Measurements from ENCODE around the gene LGR5.
"Not testable (repeated sequence)": the region's sequence is repeated elsewhere in the genome, so short reads cannot be mapped to it uniquely, and the experiment has no call there.

LGR5 gene

DNA sequence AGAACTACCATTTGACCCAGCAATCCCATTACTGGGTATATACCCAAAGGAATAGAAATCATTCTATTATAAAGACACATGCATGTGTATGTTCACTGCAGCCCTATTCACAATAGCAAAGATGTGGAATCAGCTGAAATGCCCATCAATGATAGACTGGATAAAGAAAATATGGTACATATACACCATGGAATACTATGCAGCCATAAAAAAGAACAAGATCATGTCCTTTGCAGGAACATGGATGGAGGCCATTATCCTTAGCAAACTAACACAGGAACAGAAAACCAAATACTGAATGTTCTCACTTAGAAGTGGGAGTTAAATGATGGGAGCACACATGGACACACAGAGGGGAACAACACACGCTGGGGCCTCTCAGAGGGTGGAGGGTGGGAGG, 116.2 kb downstream of the LGR5 start:
- not testable (repeated sequence) for DNase-seq

DNA sequence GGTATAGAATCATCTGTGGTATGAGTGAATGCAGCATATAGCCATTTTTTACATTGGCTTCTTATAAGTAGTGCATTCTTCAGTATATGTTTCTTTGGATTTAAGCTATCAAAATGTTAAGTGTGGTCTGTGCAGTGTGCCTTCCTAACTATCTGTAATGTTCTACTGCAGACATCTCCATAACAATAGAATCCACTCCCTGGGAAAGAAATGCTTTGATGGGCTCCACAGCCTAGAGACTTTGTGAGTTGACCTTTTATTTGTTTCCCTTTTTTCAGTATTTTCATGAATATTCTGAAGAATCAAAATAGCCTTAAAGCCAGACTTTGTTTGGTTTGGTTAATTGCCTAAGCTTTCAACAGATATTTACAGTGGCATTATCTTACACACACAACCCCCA, 116.8 kb downstream of the LGR5 start:
- no peak for DNase-seq

DNA sequence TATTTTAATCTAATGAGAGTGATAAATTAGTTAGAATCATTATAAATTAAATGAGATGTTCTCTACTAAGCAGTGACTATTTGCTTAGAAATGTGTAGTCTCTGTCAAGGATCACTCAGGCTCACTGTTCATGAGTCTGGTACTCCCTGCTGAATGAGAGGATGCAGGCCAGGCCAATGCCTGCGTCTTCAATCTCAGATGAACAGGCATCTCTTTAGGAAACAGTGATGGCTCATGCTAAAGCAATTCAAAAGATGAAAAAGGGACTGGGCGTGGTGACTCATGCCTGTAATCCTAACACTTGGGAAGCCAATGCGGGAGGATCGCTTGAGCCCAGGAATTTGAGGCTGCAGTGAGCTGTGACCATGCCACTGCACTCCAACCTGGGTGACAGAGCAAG, 117.3 kb downstream of the LGR5 start:
- DNase-seq = no peak

DNA sequence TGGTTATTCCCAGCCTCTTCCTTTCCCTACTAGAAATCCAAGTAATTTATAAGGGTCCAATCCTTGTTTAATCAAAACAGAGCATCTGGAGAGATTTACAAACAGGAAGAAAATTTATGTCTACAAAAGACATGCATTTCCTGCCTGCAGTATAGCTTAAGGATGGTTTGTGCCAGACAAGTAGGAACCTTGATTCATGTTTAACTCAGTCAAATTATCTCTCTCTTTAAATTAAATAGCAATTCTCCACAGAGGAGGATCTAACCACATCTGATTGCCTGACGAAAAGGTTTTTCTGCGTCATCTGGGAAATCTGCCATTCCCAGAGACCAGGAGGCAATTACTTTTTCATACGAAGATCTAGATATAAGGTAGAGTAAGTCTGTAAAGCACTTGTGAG, 118.8 kb downstream of the LGR5 start:
- no peak for DNase-seq

DNA sequence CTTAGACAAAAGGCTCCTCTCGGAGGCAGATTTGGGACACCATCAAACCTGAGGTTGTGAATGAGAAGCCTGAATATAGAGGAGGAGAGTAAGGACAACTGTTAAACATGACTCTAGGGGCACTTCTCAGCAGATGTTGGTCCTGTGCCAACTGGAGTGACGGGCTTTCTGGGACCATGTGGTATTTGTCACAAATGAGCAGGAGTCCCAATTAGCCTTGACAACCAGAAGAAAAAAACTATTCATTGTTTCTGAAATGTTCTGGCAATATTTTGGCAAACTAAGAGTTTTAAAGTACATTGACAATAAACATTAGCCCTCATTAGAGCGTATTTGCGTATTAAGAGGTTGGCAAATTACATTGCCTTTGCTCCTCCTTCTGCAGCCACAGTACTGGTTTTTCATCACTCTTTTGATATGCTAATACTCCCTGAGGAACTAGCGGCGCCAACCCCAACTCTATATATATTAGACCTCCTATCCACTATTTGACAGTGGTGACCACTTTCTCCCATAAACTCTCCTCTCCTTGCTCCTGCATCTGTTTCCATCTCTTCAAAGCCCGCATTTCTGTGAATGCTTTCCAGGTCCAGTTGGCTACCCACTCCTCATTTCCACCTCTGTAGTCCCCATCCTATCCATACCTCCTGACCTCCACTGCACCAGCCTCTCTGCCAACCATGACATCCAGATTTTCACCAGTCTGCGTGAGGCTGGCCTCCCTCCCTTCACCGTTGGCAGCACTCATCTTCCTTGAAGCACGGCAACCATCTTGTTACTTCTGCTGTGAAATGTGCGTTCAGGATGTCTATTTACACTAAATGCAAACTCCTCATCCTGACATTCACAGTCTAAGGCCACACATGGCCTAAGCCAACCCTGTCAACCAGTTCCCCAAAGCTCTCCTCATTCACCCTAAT, 123.3 kb downstream of the LGR5 start:
- no peak for DNase-seq

DNA sequence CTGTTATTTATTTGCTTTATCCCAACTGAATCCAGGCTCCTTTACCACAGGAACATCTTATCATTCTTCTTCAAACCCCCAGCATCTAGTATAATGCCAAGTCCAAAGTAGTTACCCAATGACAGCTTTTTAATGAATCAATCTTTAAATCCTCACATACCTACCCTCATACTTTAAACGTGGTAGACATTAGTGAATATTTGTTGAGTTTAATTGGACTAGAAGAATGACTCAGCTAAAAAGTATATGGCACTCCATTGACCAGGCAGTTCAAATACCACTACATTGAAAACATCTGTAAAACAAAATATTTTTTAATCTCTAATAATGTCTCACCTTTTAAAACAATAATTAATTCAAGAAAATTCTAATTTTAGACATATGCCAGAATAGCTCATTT, 125.9 kb downstream of the LGR5 start:
- no peak for DNase-seq

DNA sequence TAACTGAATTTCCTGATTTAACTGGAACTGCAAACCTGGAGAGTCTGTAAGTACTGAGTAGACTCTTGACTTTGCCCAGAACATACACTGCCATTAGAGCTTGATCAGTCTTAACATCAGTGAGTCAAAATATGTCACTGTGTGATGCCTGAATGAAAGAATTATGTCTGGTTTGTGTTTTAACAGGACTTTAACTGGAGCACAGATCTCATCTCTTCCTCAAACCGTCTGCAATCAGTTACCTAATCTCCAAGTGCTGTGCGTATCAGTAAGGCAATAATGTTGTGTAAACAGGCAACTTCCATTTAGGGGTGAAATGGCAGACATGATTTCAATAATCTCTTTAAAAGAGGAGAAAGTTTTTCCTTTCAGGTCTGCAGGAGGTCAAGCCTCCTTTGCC, 127.1 kb downstream of the LGR5 start:
- DNase-seq = no peak

DNA sequence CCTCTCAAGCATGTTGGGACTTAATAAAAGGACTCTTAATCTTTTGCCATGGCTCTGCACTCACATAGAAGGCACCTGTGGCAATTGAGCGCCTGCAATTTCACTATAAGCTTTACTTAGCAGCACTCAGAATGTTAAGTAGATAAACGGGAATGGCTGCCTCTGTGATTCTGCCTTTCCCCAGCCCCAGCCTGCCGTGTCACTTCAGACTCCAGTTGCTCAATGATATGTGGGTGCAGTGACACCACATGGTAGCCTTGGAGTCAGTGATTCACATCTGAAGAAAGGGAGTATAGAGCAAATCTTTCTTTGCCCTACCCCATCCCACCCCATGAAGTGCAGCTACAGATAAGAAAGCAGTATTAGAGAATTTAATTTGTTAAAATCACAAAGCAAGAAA, 127.9 kb downstream of the LGR5 start:
- no peak for DNase-seq

DNA sequence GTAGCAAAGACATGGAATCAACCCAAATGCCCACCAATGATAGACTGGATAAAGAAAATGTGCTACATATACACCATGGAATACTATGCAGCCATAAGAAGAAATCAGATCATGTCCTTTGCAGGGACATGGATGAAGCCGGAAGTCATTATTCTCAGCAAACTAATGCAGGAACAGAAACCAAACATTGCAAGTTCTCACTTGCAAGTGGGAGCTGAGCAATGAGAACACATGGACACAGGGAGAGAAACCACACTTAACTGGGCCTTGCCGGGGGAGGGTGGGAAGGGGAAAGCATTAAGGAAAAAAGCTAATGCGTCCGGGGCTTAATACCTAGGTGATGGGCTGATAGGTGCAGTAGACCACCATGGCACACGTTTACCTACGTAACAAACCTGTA, 130.3 kb downstream of the LGR5 start:
- DNase-seq = not testable (repeated sequence)

DNA sequence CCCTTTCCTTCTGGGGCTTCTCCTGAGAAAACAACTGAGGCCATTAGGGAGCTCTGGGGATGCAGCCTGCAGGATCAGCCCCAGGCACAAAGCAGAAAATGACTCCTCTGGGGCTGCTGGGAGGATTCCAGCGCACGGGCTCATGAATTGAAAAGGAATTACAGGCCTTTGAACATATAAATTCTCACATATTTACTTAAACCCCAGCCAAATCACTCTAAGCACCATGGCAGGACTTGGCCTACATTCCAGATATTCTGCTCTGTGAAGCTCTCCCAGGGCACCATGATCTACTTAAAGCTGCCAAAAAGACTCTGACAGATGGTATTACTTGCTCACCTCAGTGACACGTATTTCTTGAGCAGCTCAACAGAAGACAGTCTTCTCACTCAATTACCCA, 136.9 kb downstream of the LGR5 start:
- no peak for DNase-seq

DNA sequence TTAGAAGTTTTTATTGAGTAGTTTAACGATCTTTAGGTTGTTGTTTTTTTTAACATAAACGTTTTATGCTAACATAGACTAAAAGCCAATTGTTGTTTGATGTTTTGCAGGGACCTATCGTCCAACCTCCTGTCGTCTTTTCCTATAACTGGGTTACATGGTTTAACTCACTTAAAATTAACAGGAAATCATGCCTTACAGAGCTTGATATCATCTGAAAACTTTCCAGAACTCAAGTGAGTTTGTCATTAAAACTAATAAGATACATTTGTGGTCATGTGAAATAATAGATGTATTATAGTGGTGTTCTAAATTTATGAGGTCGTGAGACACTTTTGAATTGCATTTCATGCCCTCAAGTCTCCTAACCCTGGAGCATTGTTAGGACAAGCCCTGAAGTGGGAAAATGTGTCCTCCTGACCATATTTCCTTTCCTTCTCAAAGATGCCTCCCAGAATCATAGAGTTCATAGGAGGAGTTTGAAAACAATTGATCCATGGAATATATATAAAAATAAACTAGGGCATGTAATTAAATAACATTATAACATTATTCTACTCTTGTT, 139.2 kb downstream of the LGR5 start:
- no peak for DNase-seq

DNA sequence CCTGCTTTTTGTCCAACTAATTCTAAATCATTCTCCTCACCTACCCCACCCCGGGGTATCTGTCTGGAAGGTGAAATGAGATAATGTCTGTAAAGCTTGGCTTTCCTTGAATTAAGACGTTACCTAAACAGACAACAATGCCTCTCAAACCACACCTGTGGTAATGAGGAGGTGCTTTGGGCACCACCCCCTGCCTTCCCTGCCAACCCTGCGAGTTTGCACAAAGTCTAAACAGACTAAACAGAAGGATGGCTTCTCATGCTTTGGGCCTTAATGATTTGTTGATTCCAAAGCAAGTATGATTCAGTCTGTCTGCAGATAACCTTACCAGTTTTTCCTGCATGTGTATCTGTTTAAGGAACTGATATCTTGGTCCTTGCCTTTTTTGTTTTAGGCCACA, 141.6 kb downstream of the LGR5 start:
- DNase-seq = no peak

DNA sequence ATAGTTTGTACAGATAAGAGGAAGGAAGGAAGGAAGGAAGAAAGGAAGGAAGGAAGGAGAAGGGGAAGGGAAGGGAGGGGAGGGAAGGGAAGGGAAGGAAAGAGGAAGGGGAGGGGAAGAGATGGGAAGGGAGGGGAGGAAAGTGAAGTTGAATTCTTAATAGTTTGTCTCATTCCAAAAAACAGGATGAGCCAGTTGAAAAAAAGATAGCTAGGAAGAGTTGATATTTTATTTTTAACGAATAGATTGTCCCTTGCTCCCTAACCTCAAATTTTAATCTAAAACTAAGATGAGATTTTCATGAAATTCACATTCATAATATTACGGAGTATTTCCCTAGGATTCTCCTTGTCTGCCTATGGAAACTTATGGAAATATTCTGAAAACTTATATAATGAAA, 143.3 kb downstream of the LGR5 start:
- DNase-seq = no peak

DNA sequence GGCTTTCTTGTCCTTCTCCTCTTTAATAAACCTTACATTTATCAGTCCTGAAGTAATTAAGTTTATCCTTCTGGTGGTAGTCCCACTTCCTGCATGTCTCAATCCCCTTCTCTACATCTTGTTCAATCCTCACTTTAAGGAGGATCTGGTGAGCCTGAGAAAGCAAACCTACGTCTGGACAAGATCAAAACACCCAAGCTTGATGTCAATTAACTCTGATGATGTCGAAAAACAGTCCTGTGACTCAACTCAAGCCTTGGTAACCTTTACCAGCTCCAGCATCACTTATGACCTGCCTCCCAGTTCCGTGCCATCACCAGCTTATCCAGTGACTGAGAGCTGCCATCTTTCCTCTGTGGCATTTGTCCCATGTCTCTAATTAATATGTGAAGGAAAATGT, 144.8 kb downstream of the LGR5 start:
- no peak for DNase-seq

DNA sequence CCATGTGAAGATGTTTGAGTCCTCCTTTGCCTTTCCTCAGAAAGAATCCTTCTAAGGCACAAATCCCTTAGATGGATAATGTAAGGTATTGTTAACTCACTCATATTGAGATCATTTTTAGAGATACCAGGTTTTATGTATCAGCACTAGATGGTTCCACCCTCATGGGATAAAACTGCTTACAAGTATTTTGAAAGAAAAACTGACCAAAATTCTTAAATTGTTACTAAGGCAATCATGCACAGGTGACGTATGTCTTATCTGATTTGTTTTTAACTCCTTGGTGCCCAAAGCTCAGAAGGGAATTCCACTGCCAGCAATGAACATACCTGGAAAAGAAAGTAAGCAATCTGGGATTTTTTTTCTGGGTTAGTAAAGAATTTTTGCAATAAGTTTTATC, 145.6 kb downstream of the LGR5 start:
- DNase-seq = no peak

DNA sequence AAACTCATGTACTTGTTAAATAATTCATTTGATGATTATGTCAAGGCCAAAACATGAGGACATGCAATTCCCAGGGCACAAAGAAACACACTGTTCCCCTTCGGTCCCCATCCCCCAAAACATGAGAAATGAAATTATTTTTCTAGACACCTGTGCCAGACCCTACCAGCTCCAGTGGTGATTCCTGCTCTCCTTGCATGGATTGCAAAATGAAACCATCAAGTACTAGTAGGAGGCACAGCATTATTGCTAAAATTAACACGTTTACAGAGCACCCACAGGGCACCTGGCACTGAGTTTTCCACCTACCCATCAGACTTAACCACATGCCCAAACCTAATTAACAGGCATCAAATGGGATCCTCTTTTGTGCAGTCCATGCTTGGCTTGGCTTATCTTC, 147.4 kb downstream of the LGR5 start:
- no peak for DNase-seq

DNA sequence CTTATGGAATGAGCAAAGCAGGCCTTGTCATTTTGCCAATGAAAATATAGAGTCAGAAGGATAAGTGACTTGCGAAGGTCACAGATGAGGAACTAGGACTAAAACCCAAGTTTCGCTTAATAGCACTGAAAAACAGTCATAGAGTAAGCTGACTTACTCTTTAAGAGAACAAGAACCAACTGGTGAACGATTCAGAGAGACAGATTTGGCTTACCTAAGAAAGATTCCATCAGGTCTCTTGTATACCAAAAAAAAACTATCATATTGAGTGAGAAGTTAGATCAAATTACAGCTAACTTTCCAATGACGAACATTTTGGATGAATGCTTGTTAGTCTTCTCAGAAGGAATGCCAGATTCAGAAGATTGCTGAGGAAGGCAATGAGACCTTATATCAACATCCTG, 149.9 kb downstream of the LGR5 start:
- DNase-seq = no peak

DNA sequence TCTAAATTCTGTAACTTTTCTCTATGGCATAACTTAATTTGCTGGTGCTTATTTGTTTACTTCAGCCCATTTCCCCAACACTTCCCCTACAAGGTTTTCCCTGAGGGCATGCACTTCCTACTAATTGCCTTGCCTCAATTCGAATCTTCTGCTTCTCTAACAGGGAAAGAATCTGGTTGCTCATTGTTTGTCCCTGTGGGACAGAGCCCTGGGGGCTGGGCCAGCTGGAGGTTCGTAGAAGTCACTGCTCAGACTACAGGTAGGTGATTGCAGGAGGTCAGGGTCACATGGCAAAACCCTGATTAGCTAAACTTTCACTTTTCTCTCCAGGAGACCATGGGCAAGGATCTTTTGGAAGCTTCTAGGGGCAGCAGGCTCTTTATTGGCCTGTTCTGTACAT, 152.0 kb downstream of the LGR5 start:
- no peak for DNase-seq

DNA sequence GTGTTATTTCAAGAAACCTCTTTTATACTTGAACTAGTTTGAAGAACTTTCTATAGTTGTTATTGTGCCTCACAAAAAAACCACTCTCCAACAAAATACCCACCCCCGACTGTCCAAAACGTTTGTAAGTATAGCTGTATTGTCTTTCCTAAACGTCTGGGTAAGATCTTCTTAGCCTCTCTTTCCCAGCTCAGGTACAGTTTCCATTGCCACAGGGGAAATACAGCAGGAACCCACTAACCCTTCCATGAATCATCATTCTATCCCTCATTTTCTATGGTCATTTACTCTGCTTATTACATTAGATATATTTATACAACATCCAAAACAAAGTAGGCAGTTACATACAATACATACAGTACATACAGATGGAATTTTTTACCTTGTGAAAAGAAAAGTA, 153.2 kb downstream of the LGR5 start:
- no peak for DNase-seq

DNA sequence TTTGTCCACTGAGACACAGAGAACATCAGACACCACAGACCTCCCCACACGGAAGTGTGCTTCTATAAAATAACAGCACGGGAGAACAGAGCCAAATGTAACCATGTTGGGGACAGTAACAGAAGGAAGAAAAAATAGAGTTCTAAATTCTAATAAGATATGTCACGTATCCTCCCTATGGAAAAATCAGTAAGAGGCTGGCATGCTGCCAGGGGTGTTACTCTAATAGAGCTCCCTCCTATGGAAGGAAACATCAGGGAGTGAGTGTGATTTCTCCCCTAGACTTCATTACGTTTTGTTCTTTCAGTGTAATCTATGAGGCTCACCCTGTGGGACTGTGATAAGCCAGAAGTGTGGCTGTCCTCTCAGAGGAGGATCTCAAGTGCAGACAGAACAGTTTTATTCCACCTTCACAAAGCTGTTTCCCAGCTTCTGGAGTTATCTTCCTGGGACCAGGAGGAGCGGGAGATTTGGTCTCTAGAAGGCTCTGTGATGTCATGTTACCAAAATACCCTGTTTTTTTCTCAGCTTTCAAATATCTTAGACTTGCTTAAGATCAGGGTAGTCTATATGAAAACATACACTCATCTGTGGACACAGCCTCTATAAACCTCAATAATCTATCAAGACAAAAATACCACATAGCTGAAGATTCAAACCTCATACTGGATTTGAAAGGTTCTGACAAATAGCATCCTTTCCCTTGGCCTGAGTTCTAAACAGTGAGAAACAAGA, 154.8 kb downstream of the LGR5 start:
- DNase-seq = peak; percentile 35

DNA sequence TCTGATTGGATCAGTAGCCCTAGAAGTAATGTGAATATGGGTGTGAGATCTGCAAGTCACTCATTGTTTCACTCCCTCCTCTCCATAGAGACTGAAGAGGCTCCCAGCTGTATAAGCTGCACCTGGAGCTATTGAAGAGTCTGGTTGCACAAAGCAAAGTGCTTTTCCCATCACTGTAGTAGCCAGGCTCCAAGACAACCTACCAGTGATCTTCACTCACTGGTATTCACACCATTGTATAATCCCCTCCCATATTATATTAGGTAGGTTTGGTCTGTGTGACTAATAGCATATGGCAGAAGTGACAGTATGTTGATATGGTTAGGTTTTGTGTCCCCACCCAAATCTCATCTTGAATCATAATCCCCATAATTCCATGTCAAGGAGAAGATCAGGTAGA, 159.6 kb downstream of the LGR5 start:
- DNase-seq = no peak

DNA sequence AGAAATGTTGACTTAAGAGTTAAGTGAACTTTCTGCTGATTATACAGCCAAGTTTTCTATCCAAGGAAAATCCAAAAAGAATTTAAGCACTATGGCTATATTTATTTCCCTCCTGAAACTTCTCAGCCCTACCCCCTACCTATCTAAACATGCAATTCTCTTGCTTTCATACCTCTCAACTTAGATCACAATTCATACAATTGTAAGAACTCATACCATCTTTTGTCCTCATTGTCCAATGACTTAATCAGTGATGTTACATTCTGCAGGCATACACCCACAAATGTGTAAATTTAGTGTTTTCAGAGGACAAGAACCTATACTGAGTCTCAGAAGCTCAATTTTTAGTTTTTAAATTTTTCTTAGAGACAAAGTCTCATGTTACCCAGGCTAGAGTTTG, 161.9 kb downstream of the LGR5 start:
- DNase-seq = no peak

DNA sequence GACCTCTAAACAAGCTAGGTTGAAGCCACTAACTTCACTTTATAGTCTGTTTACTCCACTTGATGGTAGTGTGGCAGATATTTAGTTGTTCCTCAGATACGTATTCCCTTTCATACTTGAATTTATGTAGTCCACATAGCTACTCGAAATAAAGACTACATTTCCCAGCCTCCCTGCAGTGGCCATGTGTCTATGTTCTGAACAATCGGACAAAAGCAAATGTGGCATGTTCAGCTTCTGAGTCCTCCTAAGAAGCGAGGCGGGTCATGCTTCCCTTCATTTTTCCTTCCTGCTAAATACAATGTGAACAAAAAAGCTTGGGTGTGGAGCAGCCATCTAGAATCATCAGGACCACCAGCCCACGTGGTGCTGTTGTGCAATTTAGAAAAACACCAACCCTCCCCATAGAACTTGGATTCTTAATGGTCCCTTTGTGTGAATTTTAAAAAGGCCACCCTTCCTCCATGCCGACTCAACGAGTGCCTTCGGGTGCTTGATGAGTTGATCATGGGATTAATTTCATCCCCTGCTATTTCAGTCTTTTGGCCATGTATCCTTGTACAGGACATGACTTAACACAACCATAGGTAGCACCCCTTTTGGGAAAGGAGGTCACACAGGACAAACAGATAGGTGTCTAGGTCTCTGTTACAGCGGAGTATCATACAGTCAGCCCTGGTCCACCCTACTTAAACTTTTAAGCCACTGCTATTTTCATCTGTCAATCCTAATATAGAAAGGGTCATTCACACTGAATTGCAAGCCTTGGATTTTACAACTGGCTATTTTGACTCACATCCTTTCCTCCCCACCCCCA, 163.4 kb downstream of the LGR5 start:
- no peak for DNase-seq

Measured in NCI-H1694 (cell line).